ENCODE results near the gene TRUB1. TPM values are rescaled to one million over a fixed set of nuclear protein-coding genes. Genes with fewer than 3 reads are reported as not detected.
"Not testable (repeated sequence)": the region's sequence is repeated elsewhere in the genome, so short reads cannot be mapped to it uniquely, and the experiment has no call there.

The TRUB1 gene
- total and polyA plus RNA-seq, 2 donors from 2014 or later, result 11.5 to 17.1 TPM

DNA sequence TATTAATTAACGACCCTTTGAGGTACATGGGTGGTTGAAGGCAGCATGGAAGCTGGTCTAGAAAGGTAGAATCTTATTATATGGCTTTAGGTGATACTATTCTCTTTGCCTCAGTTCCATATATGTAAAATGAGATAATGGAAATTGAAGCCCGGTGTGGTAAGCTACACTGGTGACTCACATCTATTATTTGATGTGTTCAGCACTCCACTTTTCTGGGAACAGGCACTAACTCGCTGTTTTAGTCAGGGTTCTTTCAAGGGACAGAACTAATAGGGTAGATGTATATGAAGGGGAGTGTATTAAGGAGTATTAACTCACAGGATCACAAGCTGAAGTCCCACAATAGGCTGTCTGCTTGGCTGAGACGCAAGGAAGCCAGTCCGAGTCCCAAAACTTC is 4.4 kb upstream of the TRUB1 start:
- TF ChIP-seq CTCF (IDR thresholded peaks at IDR 0.05; ENCODE audit: borderline replicate concordance, extremely low read depth, insufficient read depth), result no peak
- DNase-seq, result no peak
- intact Hi-C loops (cut with DNase I), result no loop called here
- H3K27ac ChIP-seq (ENCODE audit: low read depth in 2 of 2, low read length in 2 of 2), result no peak overlapping the region
- H3K9ac ChIP-seq (ENCODE audit: low read length in 3 of 3), result no peak overlapping the region
- H3K9me3 ChIP-seq (ENCODE audit: control insufficient read depth in 2 of 3, insufficient read depth in 1 of 3, low read length in 3 of 3), result no peaks in the 10 kb centered on the region
- H3K36me3 ChIP-seq (ENCODE audit: control insufficient read depth in 2 of 3, insufficient read depth in 3 of 3, low read length in 3 of 3), result no peaks in the 10 kb centered on the region
- H3K27me3 ChIP-seq (ENCODE audit: control insufficient read depth, insufficient read depth, low read length), result no peaks in the 10 kb centered on the region
- no peak overlapping the region for H3K4me3 ChIP-seq (ENCODE audit: low read length in 3 of 3)
- H3K4me1 ChIP-seq (ENCODE audit: control insufficient read depth in 2 of 3, insufficient read depth in 2 of 3, low read depth in 1 of 3, low read length in 3 of 3), result peaks cover 0 to 1% (median 0%) of the 10 kb centered on the region in 3 donors
- FAIRE-seq, result no peak

DNA sequence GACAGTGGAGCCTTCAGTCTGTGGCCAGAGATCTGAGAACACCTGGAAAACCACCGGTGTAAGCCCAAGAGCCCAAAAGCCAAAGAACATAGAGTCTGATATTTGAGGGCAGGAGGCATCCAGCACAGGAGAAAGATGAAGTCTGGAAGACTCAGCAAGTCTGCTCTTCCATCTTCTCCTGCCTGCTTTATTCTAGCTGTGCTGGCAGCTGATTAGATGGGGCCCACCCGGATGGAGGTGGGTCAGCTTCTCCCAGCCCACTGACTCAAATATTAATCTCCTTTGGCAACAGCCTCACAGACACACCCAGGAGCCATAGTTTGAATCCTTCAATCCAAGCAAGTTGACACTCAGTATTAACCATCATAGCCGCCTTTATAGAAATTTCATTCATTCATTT is 4.0 kb upstream of the TRUB1 start:
- H3K27ac ChIP-seq (ENCODE audit: low read depth in 2 of 2, low read length in 2 of 2); H3K4me3 ChIP-seq (ENCODE audit: low read length in 3 of 3); H3K4me1 ChIP-seq (ENCODE audit: control insufficient read depth in 2 of 3, insufficient read depth in 2 of 3, low read depth in 1 of 3, low read length in 3 of 3); H3K9ac ChIP-seq (ENCODE audit: low read length in 3 of 3); intact Hi-C loops (cut with DNase I); H3K36me3 ChIP-seq (ENCODE audit: control insufficient read depth in 2 of 3, insufficient read depth in 3 of 3, low read length in 3 of 3); FAIRE-seq; DNase-seq; H3K9me3 ChIP-seq (ENCODE audit: control insufficient read depth in 2 of 3, insufficient read depth in 1 of 3, low read length in 3 of 3); H3K27me3 ChIP-seq (ENCODE audit: control insufficient read depth, insufficient read depth, low read length): not testable (repeated sequence)

DNA sequence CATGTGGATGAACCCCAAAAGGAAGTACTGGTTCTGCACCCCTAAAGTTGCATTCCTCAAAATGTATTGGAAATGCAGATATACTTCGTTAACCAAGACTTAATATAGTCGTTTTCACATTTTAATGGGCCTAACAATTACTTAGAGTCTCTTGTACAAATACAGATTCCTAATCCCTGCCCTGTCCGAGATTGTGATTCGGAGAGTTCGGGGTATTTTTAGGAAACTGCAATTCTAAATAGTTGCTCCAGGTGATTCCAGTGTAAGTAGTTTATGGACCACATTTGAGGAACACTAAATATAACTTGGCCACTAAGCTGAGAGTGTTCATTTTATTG is 830 bp downstream of the TRUB1 start:
- FAIRE-seq (no peak), DNase-seq (no peak)
- Histone ChIP-seq H3K27me3 (ENCODE audit: control insufficient read depth, insufficient read depth, low read length) (no peaks in the 10 kb centered on the region), H3K36me3 (ENCODE audit: control insufficient read depth in 2 of 3, insufficient read depth in 3 of 3, low read length in 3 of 3) (peaks cover 0 to 5% (median 5%) of the 10 kb centered on the region in 3 donors), H3K9me3 (ENCODE audit: control insufficient read depth in 2 of 3, insufficient read depth in 1 of 3, low read length in 3 of 3) (no peaks in the 10 kb centered on the region), H3K4me3 (ENCODE audit: low read length in 3 of 3) (peak overlapping the region; percentile 75 to 92 (median 91)), H3K9ac (ENCODE audit: low read length in 3 of 3) (peak overlapping the region; percentile 80 to 92 (median 85)), H3K4me1 (ENCODE audit: control insufficient read depth in 2 of 3, insufficient read depth in 2 of 3, low read depth in 1 of 3, low read length in 3 of 3) (peaks cover 0 to 8% (median 0%) of the 10 kb centered on the region in 3 donors), H3K27ac (ENCODE audit: low read depth in 2 of 2, low read length in 2 of 2) (no peak overlapping the region)
- intact Hi-C loops (cut with DNase I), result no loop called here
- no peak for TF ChIP-seq CTCF (IDR thresholded peaks at IDR 0.05; ENCODE audit: borderline replicate concordance, extremely low read depth, insufficient read depth)

GRCh38 chr10:114940735-114941134 is 2.7 kb downstream of the TRUB1 start:
- intact Hi-C loops (cut with DNase I), result no loop called here
- H3K36me3 ChIP-seq (ENCODE audit: control insufficient read depth in 2 of 3, insufficient read depth in 3 of 3, low read length in 3 of 3), result peaks cover 3 to 9% (median 5%) of the 10 kb centered on the region in 3 donors

More at GRCh38 chr10:114940735-114941134, 2.7 kb downstream of the TRUB1 start:
- TF ChIP-seq CTCF (IDR thresholded peaks at IDR 0.05; ENCODE audit: borderline replicate concordance, extremely low read depth, insufficient read depth), result no peak
- Histone ChIP-seq H3K4me3 (ENCODE audit: low read length in 3 of 3) (no peak overlapping the region), H3K27ac (ENCODE audit: low read depth in 2 of 2, low read length in 2 of 2) (no peak overlapping the region), H3K9ac (ENCODE audit: low read length in 3 of 3) (no peak overlapping the region), H3K9me3 (ENCODE audit: control insufficient read depth in 2 of 3, insufficient read depth in 1 of 3, low read length in 3 of 3) (no peaks in the 10 kb centered on the region), H3K27me3 (ENCODE audit: control insufficient read depth, insufficient read depth, low read length) (no peaks in the 10 kb centered on the region), H3K4me1 (ENCODE audit: control insufficient read depth in 2 of 3, insufficient read depth in 2 of 3, low read depth in 1 of 3, low read length in 3 of 3) (peaks cover 0 to 8% (median 0%) of the 10 kb centered on the region in 3 donors)
- FAIRE-seq, result no peak
- no peak for DNase-seq

Measured in kidney (tissue), 14 donors.